ENCODE measurements around the gene CDH23.

The CDH23 gene

DNA sequence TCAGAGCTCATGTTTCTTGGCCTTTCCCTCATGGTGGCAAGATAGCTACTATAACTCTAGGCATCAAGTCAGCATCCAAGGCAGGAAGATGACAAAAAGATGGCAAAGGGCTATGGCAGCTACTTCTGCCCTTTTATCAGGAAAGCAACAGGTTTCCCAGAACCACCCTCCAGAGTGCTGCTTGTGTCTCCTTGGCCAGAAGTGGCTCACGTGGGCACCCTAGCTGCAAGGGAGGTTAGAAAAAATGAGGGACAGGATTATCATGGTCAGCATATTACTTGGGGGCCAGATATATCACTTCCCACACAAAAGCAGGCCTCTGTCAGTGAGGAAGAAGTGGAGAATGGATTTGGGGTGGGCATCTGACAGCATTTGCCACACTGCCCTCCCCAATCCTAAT lies 347.1 kb downstream of the CDH23 start:
- TF ChIP-seq, protein P1, sequence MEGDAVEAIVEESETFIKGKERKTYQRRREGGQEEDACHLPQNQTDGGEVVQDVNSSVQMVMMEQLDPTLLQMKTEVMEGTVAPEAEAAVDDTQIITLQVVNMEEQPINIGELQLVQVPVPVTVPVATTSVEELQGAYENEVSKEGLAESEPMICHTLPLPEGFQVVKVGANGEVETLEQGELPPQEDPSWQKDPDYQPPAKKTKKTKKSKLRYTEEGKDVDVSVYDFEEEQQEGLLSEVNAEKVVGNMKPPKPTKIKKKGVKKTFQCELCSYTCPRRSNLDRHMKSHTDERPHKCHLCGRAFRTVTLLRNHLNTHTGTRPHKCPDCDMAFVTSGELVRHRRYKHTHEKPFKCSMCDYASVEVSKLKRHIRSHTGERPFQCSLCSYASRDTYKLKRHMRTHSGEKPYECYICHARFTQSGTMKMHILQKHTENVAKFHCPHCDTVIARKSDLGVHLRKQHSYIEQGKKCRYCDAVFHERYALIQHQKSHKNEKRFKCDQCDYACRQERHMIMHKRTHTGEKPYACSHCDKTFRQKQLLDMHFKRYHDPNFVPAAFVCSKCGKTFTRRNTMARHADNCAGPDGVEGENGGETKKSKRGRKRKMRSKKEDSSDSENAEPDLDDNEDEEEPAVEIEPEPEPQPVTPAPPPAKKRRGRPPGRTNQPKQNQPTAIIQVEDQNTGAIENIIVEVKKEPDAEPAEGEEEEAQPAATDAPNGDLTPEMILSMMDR (IDR thresholded peaks at IDR 0.05; ENCODE audit: low read depth, low read length): no peak
- no peak overlapping the region for H3K4me3 ChIP-seq (ENCODE audit: low read depth, low read length)
- in situ Hi-C loops (cut with HindIII; ENCODE audit: low sequenced_read_pairs): no loop called here
- DNase-seq (ENCODE audit: low read depth, low spot score): no peak

DNA sequence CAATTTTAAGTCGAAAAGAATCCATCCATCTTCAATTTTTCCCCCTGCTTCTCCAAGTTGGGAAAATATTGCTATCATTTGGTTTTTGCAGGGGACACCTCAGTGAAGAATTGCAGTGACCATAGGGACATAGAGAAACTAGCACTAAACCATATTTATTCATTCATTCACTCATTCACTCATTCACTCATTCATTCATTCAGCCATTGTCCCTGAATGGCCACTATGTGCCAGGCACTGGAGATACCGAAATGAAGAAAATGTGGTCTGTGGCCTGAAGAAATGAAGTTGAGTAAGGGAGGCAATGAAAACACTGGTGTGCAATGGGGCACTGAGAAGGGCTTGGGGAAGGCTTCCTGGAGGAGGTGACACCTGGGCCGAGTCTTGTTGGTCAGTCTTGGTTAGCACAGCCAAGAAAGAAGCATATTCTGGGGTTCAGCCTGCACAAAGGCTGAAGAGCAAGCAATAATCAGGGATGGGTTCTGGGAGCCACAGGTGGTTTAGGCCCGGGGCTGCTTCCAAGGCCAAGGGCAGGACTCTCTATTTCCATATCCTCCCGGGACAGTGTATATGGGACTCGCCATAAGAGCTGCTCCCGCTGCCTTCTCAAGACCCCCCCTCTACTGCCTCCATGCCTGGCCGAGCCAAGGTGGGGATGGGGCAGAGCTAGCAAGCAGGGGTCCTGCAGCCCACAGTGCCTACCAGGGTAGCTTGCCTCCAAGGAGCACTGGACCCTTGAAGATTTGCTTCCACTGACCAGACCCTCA lies 348.4 kb downstream of the CDH23 start:
- no peak for DNase-seq (ENCODE audit: low read depth, low spot score)
- no peak overlapping the region for H3K4me3 ChIP-seq (ENCODE audit: low read depth, low read length)
- in situ Hi-C loops (cut with HindIII; ENCODE audit: low sequenced_read_pairs): no loop called here
- TF ChIP-seq, protein P1 (IDR thresholded peaks at IDR 0.05; ENCODE audit: low read depth, low read length): no peak

DNA sequence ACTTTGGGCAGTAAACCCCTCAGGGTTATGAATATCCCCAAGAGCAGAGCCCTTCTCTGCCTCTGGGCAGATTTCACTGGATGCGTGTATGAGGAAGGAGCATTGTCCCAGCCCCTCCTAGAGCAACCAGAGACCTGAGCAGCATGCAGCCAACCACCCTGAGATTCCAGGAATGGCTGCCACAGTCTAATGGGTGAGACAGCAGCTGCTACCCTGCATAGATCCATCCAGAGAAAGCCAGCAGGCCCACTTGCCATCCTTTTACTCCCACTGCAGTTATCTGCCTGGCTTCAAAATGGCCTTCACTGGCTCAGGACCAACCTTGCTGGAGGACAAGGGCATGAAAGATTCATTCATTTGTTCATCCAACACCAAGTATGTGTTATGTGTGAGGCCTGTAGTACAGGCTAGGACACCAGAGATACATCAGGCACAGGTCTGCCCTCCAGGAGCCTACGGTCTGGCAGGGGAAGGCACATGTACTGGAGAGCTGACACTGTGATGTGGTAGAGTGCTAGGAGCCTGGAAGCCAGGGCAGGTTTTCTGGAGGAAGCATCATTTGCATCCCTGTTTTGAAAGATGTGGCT lies 349.0 kb downstream of the CDH23 start:
- in situ Hi-C loops (cut with HindIII; ENCODE audit: low sequenced_read_pairs): no loop called here
- TF ChIP-seq, protein P1 (IDR thresholded peaks at IDR 0.05; ENCODE audit: low read depth, low read length): no peak
- DNase-seq (ENCODE audit: low read depth, low spot score): no peak
- no peak overlapping the region for H3K4me3 ChIP-seq (ENCODE audit: low read depth, low read length)

DNA sequence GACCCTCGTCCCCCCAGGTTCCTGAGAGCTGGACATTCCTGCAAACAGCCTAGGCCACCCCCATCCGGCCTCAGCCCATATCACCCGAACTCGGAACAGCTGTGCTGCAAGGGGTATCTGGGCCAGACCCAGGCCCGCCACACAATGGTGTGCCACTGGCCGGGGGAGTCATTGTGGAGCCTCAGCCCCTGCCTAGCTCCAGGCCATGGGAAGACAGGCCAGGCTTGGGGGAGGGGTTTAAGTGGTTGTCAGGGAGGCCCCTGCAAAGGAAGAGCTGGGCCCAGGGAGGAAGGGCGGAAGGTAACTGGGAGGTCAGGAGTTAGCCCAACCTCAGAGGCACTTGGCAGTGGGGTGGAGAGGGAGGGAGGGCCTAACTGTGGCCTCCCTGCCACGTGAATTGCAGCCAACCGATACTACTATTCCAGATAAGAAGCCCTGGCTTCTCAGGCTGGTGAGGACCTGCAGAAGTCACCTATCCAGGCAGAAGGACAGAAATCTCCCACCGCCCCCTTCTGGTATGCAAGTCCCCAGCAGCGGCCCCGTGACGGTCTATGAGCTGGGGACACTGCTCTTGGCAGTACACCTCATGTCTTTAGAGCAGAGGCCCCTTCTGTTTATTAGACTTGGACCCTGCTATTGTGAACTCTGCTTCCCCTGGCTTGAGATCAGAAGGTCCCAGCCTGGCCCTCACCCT lies 349.8 kb downstream of the CDH23 start:
- no peak for DNase-seq (ENCODE audit: low read depth, low spot score)
- in situ Hi-C loops (cut with HindIII; ENCODE audit: low sequenced_read_pairs): no loop called here
- H3K4me3 ChIP-seq (ENCODE audit: low read depth, low read length): no peak overlapping the region
- TF ChIP-seq, protein P1 (IDR thresholded peaks at IDR 0.05; ENCODE audit: low read depth, low read length): no peak

DNA sequence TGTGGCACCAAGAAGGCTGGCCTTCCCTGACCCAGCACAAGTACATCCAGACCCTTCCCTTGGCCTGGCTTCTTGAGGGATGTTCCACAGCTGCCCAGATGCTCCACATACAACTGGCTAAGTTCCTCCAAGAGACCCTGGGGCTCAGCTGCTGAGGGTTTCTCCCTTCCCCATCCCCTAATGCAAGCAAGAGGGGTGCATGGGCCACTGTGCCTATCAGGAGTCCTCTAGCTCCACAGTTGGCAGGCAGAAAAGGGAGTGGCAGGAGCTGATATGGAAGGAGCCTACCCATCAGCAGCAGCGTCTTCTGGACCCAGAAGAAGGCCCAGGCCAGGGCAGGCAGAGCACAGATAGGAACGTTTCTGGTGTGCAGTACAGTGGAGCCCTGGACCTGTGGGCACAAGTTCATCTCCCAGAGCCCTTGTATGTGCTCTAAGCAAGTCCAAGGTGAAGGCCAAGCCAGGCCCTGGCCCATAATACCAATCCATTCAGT lies 350.4 kb downstream of the CDH23 start:
- DNase-seq (ENCODE audit: low read depth, low spot score): no peak
- TF ChIP-seq, protein P1 (IDR thresholded peaks at IDR 0.05; ENCODE audit: low read depth, low read length): no peak
- in situ Hi-C loops (cut with HindIII; ENCODE audit: low sequenced_read_pairs): no loop called here
- no peak overlapping the region for H3K4me3 ChIP-seq (ENCODE audit: low read depth, low read length)

DNA sequence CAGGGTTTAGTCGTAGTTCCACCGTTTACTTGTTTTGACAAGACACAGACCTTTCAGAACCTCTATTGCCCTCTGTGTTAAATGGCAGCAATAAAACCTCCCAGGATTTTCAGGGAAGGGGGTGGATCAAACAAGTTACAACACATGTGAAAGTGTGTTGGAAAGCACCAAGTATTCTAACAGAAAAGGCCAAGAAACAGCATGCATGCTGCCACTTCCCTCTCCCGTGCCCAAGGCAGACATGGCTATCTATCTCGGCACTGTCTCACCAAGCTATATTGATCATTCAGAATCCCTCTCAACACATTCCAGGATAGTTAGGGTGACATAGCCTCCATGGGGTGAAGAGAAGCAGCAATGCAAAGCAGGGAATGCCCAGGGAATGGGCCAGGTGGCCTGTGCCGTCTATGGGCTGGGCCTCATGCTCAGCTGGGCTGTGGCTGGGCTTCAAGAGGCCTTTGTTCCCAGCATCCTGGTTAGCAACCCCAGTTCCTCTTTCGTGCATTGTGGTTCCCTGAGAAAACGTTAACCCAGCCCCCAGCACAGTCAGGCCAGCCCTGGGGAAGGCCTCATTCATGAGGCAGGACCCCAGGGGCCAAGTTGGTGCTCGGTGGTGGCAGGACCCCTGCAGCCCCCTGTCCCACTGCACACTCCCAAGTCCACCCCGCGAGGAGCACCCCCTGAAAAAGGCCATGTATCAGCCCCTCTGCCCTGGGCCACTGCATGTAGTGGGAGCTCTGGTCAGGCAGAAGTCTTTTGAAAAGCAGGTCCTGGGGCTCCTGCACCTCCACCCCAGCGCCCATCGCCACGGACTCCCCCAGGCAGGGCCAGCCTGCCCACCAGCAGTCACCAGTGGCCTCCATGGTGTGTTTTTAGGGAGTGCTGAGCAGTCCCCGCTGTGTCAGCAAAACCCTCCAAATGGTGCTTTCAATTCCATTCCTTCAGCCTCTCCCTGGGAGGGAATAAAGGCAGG lies 351.1 kb downstream of the CDH23 start:
- no peak overlapping the region for H3K4me3 ChIP-seq (ENCODE audit: low read depth, low read length)
- in situ Hi-C loops (cut with HindIII; ENCODE audit: low sequenced_read_pairs): no loop called here
- no peak for DNase-seq (ENCODE audit: low read depth, low spot score)
- TF ChIP-seq, protein P1 (IDR thresholded peaks at IDR 0.05; ENCODE audit: low read depth, low read length): no peak

Data from astrocyte of the spinal cord (primary cell).